Head of caudate nucleus (tissue), 42 donors: Measurements from ENCODE around the gene GOLPH3.

Experiments
- DNase-seq, 42 donors: peaks; one replicate each; pipeline versions ENCODE4 v3.0.0 to v3.0.0-alpha.2; 2020 to 2021; ENCODE audit warnings: mixed read lengths in 7 of 42
- intact Hi-C: fragments of 100-400 bp; cut with DNase I; formaldehyde crosslinking; loops from one replicate; pipeline ENCODE4 v1.15.0; 2022

GOLPH3 gene

DNA sequence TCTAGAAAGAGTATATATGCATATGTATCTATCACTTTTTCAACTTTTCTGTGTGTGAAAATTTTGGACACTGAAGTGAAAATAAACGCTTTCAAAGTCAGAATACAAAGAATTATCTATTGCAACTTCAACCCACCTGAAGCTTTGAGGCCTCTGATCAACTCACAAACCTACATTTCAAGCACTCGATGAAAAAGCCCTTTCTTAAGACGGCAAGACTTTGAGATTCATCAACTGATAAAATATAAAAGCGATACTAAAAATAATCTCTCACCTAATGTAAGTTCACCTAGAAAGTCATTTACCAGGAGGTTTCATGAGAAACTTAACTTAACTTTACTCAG lies 1.2 kb downstream of the GOLPH3 start:
- intact Hi-C loops: loop anchor here (10.0 kb wide), 1 partner anchor 142 kb away; the partner anchor contains the start of gene MTMR12
- DNase-seq: no peak

DNA sequence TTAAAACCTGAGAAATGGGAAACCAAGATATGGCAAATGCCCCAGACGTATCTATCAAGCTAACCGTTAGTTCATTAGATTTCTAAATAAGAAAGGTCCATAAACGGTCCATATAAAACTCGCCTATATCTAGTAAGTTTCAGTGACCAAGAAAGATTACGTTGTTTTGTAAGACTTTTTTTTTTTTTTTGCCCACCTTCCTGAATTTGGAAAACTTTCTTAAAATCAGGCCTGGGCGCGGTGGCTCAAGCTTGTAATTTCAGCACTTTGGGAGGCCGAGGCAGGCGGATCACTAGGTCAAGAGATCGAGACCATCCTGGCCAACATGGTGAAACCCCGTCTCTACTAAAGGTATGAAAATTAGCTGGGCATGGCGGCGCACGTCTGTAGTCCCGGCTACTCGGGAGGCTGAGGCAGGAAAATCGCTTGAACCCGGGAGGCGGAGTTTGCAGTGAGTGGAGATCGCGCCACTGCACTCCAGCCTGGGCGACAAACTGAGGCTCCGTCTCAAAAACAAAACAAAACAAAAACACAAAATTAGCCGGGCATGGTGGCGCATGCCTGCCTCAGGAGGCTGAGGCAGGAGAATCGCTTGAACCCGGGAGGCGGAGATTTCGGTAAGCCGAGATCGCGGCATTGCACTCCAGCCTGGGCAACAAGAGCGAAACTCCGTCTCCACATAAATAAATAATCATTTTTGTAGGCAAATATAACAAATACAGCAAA lies 1.8 kb downstream of the GOLPH3 start:
- peak in 17 of 42 donors; percentile 6 to 58 (median 21) for DNase-seq
- intact Hi-C loops: loop anchor here (10.0 kb wide), 1 partner anchor 142 kb away; the partner anchor contains the start of gene MTMR12

DNA sequence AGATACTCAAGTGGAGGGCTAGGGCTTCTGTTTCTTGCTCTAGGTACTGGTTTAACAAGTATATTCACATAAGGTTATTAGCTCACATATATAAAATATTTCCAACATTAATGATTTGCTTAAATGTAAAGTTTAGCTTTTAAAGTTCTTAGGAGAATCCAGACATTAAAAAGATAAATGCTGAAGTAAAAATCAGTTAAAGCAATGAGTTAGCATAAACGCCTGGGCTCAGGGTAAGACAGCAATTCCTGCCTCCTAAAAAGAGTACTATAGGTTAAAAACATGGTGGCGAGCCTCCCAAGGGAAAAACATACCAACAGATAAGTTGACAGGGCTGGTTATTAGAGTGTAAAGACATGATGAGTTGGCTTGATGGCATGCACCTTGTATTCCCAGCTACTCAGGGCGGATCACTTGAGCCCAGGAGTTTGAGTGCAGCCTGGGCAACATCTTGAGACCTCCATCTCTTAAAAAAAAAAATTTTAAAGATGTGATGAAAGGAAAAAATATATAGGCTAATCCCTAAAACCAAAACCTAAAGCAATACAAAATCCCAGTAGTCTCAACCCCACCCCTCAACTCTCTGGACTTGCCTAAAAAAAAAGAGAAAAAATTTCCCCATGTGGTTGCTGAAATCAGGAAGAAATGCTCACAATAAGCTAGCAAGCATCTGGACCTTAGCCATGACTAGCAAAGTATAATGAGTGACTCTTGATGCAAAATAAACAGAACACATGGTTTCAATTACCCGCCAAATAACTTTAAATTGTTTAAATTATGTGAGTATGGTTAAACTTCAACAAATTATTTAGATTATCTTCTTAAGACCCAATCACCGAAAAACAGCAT lies 3.6 kb downstream of the GOLPH3 start:
- intact Hi-C loops: loop anchor here (10.0 kb wide), 1 partner anchor 144 kb away; the partner anchor contains the start of gene MTMR12
- no peak for DNase-seq

DNA sequence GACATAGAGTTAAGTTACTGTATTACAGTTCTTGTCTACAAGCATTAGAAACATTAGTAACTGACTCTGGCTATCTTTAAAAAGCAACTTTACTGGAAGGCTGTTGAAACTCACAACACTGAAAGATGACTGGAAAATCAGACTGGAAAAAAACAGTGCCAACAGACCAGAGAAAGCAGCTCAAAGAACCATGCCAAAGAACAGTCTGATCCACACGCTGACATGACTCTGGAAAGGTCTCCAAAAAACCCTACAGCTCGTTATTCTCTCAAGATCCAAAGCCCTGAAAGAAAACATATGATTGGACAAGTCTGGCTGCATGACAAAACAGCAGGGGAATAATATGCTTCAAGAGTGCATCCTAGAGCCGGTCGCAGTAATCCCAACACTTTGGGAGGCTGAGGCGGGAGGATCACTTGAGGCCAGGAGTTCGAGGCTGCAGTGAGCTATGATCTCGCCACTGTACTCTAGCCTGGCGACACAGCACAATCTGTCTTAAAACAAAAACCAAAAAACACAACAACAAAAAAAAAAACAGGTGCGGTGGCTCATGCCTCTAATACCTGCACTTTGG lies 5.6 kb downstream of the GOLPH3 start:
- no peak for DNase-seq
- intact Hi-C loops: no loop called here

DNA sequence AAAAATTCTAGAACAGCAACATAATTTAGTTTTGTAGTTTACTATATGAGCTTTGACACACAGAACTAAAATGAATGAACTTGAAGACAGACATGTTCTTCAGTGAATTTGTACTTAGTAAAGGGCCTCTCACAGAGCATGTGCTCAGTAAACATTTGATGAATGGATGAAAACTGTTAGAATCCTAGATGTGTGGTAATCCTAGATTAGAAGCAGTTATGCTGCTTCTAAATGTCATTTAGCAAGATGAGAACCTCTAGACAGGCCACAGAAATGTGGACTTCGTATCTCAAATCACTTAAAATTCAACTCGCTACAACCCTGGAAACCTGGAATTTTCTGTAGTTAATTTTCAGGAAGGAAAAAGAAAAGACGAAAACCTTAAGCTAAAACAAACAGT lies 8.5 kb downstream of the GOLPH3 start:
- no peak for DNase-seq
- intact Hi-C loops: no loop called here

DNA sequence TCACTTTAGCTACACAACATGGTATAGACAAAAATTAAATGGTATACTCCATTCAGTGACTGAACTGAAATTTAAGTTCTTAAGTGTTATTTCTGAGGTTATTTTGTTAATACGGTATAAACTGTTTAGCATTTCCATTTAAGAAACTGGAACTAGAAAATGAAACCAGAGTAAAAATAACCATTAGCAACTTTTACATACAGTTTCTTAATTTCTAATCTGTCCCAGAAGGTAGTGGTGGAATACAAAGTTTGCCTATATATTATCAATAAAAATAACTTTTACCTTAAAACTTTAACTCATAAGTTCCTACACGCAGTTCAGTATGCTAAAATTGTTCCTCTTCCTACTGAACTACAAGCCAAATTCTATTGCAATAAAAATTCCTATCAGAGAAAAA lies 10.3 kb downstream of the GOLPH3 start:
- no peak for DNase-seq
- intact Hi-C loops: no loop called here

DNA sequence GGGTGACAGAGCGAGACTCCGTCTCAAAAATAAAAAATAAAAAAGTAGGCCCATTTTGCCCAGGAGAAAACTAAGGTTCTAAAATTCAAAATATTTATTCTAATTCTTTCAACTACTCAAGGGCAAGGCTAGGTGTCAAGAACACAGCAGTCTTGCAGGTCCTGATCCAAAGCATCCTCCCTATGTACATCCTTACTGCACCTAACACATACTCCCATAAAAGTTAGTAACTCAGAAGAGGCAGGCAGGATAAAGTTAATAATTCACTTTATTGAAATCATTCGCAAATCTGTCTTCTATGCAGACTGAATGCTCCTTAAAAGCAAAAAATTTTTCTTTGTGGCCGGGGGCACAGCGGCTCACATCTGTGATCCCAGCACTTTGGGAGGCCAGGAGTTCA lies 11.1 kb downstream of the GOLPH3 start:
- DNase-seq: no peak
- intact Hi-C loops: no loop called here

DNA sequence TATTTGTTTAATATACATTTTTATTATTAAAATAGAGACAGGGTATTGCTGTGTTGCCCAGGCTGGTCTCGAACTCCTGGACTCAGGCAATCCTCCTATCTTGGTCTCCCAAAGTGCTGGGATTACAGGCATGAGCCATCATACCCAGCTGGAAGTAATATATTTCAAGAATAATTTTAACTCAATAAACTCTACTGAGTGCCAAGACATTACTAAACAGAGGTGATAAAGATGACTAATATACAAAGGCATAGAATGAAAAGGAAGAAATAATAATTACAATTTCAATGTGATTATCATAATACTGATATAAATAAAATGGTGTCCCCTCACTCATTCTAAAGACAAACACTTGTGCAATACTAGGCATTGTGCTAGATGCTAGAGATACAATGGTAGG lies 13.9 kb downstream of the GOLPH3 start:
- DNase-seq: no peak
- intact Hi-C loops: no loop called here

DNA sequence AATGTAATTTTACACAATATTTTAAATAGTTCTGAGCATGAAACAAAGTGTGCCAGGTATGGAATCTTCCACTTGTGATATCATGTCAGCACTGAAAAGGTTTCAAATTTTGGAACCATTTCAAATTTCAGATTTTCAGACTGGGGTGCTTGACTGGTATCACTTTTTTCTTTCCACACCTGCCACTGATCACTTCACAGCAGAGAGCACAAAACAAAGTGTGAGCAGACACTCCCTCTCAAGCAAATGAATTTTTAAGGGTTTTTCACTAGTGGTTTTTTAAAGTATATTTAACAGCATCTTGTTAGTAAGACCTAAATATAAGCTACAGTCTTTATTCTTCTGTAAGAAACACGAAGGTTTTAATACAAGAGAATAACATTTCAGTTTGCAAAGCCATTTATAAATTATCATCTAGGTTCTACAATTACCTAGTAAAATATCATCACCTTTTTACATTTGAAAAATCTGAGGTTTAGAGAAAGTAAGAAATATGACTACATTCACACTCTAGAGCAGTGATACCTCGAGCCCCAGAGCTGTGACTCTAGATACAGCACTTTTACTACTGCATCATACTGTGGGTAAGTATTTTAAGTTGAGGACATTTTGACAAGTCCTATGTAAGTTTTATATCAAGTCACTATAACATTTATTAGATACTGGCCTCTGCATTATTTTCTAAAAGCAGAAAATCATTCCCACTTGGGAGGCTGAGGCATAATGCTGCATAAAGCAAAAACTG lies 14.6 kb downstream of the GOLPH3 start:
- DNase-seq: no peak

DNA sequence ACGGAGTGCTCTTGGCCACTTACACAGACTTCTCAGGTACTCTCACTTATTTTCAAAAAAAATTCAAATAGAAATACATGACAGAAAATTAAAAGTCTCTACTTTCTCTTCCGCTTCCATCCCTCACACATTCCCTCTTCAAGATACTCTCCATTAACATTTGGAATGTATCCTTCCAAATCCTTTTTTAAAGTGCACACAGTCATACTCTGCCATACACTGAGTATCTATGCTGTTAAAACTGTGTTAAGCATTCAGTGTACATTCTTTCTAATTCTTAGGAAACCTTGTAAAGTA lies 15.5 kb downstream of the GOLPH3 start:
- DNase-seq: no peak
- intact Hi-C loops: no loop called here

More for the DNA sequence above, 14.6 kb downstream of the GOLPH3 start:
- intact Hi-C loops: no loop called here

DNA sequence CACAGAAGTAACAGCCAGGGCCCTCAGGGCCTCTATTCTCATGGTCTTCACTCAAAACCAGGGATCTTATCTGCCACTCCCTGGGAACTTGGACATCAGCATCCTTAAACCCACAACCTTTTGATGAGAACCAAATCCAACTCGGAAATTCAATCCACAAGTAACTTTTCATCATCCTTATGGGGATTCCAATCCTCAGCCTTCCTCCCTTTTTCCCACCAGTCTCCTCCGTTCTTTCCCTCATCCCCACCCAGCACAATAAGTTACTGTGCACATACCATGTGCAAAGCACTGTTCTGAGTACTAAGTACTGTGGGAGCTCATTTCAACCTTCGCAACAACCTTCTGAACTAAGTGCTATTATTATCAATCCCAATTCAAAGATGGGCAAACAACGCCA lies 17.0 kb downstream of the GOLPH3 start:
- no peak for DNase-seq
- intact Hi-C loops: no loop called here

DNA sequence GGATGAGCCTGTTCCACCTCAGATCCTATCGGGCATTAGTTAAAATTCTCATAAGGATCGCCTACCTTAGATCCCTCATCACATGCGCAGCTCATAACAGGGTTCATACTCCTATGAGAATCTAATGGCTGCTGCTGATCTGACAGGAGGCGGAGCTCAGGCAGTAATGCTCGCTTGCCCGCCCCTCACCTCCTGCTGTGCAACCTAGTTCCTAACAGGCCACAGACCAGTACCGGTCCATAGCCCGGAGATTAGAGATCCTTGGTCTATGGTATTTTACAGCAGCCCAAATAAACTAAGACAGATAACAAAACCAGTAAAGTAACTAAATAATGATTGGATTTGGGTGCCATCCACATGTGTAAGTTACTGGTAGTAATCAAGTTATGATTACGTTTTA lies 17.5 kb downstream of the GOLPH3 start:
- intact Hi-C loops: no loop called here
- no peak for DNase-seq

DNA sequence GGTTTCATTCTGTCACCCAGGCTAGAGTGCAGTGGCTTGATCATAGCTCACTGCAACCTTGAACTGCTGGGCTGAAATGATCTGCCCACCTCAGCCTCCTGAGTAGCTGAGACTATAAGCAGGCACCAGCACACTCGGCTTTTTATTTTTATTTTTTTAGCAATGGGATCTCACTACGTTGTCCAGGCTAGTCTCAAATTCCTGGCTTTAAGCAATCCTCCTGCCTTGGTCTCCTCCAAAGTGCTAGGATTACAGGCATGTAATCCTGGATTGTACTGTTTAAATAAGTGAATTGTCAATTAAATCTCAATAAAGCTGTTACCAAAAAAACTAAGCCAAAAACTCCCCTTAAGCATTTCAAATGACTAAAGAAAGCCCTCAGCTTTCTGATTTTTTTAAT lies 18.9 kb downstream of the GOLPH3 start:
- intact Hi-C loops: no loop called here
- no peak for DNase-seq

DNA sequence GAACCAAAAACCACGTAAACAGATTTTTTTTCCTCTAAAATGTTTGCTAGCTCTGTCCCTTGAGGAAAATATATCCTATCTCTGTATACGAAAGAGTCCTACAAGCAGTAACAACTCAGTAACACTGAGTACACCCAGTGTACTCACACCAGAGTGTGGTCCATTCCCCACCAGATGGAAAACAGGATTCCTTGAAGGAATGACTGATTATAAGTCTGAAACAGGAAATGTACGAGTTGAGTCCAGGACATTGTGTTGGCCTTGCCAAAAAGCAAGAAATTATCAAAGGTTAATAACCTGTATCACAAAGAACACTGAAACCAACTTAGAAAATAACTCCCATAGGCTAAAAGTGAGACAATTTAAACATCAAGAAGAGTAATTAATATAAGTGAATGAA lies 20.4 kb downstream of the GOLPH3 start:
- intact Hi-C loops: no loop called here
- DNase-seq: no peak

DNA sequence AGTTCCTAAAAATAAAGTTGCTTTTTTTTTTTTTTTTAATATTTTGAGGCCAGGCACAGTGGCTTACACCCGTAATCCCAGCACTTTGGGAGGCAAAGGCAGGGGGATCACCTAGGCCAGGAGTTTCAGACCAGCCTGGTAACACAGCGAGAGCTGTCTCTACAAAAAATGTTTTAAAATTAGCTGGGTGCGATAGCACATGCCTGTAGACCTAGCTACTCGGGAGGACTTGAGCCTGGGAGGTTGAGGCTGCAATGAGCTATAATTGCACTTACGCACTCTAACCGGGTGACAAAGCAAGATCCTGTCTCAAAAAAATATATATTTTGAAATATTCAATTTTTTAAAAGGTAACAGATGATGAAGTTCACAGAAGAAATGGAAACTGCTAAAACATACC lies 22.9 kb downstream of the GOLPH3 start:
- intact Hi-C loops: no loop called here
- DNase-seq: no peak

DNA sequence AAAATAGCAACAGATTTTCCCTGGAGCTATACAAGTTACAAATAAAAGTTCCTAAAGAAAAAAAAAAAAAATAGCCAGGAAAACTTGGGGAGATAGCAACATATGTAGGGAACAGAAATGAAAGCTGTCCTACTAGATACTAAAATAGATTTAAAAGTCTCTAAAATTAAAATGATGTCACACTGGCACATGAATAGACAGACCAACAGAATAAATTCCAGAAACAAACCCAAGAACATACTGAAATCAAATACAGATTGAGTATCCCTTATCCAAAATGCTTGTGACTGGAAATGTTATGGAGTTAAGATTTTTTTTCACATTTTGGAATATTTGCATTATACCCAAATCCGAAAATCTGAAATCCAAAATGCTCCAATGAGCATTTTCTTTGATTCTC lies 23.8 kb downstream of the GOLPH3 start:
- DNase-seq: no peak
- intact Hi-C loops: no loop called here

DNA sequence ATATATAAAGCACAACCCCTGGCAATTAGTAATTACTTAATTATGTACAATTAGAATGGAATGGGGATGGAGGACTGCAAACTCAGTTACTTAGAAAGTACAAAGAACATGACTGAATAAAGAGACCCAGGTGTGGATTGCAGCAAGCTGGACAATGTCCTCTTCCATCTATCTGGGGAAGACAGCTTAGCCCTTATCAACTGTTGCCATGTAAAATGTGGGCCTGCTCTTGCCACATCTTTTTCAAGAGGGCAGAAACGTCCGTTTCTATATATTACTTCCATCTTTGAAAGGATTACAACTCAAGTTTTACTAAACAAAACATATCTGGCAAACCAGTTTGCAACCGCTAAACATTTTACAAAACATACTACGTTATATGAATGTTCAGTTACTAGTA lies 26.2 kb downstream of the GOLPH3 start:
- intact Hi-C loops: no loop called here
- DNase-seq: no peak

DNA sequence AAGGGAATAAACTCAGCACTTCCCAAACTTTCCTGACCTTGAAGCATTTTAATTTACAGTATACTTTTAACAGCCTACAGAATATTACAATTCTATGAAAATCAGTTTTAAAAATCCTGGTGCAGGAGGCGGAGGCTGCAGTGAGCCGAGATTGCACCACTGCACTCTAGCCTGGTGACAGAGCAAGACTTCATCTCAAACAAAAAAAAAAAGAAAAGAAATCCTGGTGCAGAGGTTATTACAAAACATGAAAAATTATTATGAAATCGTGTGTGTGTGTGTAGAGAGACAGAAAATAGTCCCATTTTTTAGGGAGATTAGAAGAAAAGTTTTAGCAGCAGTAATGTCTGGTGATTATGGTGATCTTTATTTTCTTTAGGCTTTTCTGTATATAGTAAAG lies 26.9 kb downstream of the GOLPH3 start:
- peak in 2 of 42 donors; percentile 10 to 29 for DNase-seq
- intact Hi-C loops: no loop called here

DNA sequence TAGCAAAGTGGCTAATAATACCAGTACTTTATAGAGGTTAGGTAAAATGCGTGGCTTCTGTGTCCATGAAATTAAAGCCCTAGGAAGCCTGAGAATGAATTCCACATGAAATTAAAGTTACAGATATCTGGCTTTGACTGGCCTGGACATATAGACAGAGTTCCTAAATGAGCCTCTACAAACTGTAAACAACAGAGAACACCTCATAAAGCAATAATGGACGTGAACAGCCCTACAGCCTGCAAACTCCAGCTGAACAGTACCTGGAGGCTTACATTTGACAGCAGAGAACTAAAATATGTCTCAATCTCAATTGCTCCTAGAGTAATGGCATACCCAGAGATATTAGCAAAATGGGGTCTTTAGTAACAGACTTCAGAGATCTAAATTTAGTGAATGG lies 28.7 kb downstream of the GOLPH3 start:
- intact Hi-C loops: no loop called here
- DNase-seq: no peak
